H1 (cell line): Measurements from ENCODE around the gene GTF3C2. TPM values are rescaled to one million over a fixed set of nuclear protein-coding genes. Genes with fewer than 3 reads are reported as not detected.

ENCODE experiments used
- CTCF ChIA-PET: fragments of 300-600 bp; sonication (Branson Sonifier 250); formaldehyde crosslinking; loops from one replicate; lab custom pipeline; 2021; ENCODE audit not compliant: partially characterized antibody; lab: Charles Lee
- POLR2A ChIA-PET: fragments of 300-600 bp; sonication (Branson Sonifier 250); formaldehyde crosslinking; loops from one replicate; lab custom pipeline; 2021; ENCODE audit warnings: inconsistent platforms; ENCODE audit not compliant: partially characterized antibody; lab: Charles Lee
- DNase-seq, 2 experiments: peaks; one replicate each; pipeline versions ENCODE4 v3.0.0 to v3.0.0-alpha.2; 2010 to 2022; ENCODE audit warnings: low spot score in 2 of 2, low read depth in 1 of 2, mixed read lengths in 1 of 2
- FAIRE-seq: peaks from 2 replicates; lab custom pipeline; 2011; peaks lifted over from hg19 to GRCh38; lab: Jason Lieb, UNC
- H2AFZ ChIP-seq: 2 replicates; pipeline ENCODE4 v1.8.1; 2012; ENCODE audit warnings: low read length, inconsistent platforms
- H2AK5ac ChIP-seq: 2 replicates; pipeline ENCODE4 v1.6.1; 2013; ENCODE audit warnings: low read depth, low read length
- H2BK120ac ChIP-seq: replicated peaks from 2 replicates; pipeline ENCODE3; 2013; ENCODE audit warnings: low read depth, low read length, inconsistent platforms
- H2BK12ac ChIP-seq: 2 replicates; pipeline ENCODE4 v1.6.1; 2013; ENCODE audit warnings: low read depth, low read length
- H2BK15ac ChIP-seq: 2 replicates; pipeline ENCODE4 v1.6.1; 2013; ENCODE audit warnings: low read length
- H2BK20ac ChIP-seq: 2 replicates; pipeline ENCODE4 v1.6.1; 2013; ENCODE audit warnings: low read length
- H2BK5ac ChIP-seq: 2 replicates; pipeline ENCODE4 v1.6.1; 2013; ENCODE audit warnings: low read depth, low read length
- H3K14ac ChIP-seq: 2 replicates; pipeline ENCODE4 v1.6.1; 2013; ENCODE audit warnings: inconsistent platforms; ENCODE audit not compliant: insufficient read length
- H3K18ac ChIP-seq: 2 replicates; pipeline ENCODE4 v1.6.1; 2013; ENCODE audit warnings: low read length; ENCODE audit errors: extremely low read depth
- H3K23ac ChIP-seq: 2 replicates; pipeline ENCODE4 v1.6.1; 2013; ENCODE audit warnings: inconsistent platforms; ENCODE audit not compliant: insufficient read length
- H3K23me2 ChIP-seq: 2 replicates; pipeline ENCODE4 v1.6.1; 2013; ENCODE audit warnings: low read depth, low read length
- H3K27ac ChIP-seq: 2 replicates; pipeline ENCODE4 v1.6.1; 2011; ENCODE audit warnings: low read depth, low read length, inconsistent platforms
- H3K27me3 ChIP-seq, 4 experiments: replicated peaks in 1 of 4; 1 replicate in 1 of 4; 2 replicates in 3 of 4; pipeline versions ENCODE4 v1.6.1 to v1.8.1; 2011 to 2013; ENCODE audit warnings: low read length in 3 of 4, mild to moderate bottlenecking in 3 of 4, inconsistent platforms in 2 of 4, mixed read lengths in 2 of 4, moderate library complexity in 1 of 4; ENCODE audit not compliant: control insufficient read depth in 3 of 4, insufficient read depth in 3 of 4; ENCODE audit errors: extremely low read depth in 1 of 4
- H3K36me3 ChIP-seq, 4 experiments: 2 replicates each; pipeline versions ENCODE4 v1.6.1 to v1.8.1; 2011 to 2013; ENCODE audit warnings: mild to moderate bottlenecking in 4 of 4, low read length in 3 of 4, moderate library complexity in 2 of 4, control low read depth in 1 of 4, inconsistent platforms in 1 of 4; ENCODE audit not compliant: insufficient read depth in 4 of 4, control insufficient read depth in 2 of 4
- H3K4ac ChIP-seq: replicated peaks from 2 replicates; pipeline ENCODE3; 2013; ENCODE audit warnings: low read length, low read depth, mixed read lengths, inconsistent platforms; ENCODE audit not compliant: insufficient read length
- H3K4me1 ChIP-seq, 4 experiments: replicated peaks in 1 of 4; 1 replicate in 1 of 4; 2 replicates in 3 of 4; pipeline versions ENCODE4 v1.6.1 to v1.8.1; 2011 to 2013; ENCODE audit warnings: low read length in 3 of 4, inconsistent platforms in 2 of 4, mixed read lengths in 1 of 4; ENCODE audit not compliant: insufficient read depth in 4 of 4, control insufficient read depth in 3 of 4
- H3K4me2 ChIP-seq, 2 experiments: 2 replicates each; pipeline versions ENCODE4 v1.6.1 to v1.8.1; 2011 to 2013; ENCODE audit warnings: low read depth in 2 of 2, low read length in 2 of 2, control low read depth in 1 of 2, inconsistent platforms in 1 of 2, mild to moderate bottlenecking in 1 of 2; ENCODE audit not compliant: insufficient read depth in 1 of 2
- H3K4me3 ChIP-seq, 4 experiments: fragments of 200-600, 300-600 bp in 1 of 4; sonication (generic), shearing (Covaris generic), sonication (Bioruptor Twin) in 1 of 4; 2 replicates each; pipeline versions ENCODE4 v1.5.1 to v1.8.1; 2011 to 2016; ENCODE audit warnings: low read length in 4 of 4, low read depth in 3 of 4, control low read depth in 2 of 4, inconsistent platforms in 2 of 4, mild to moderate bottlenecking in 2 of 4, mixed read lengths in 1 of 4, moderate library complexity in 1 of 4; ENCODE audit not compliant: insufficient read depth in 2 of 4; ENCODE audit errors: extremely low read depth in 1 of 4
- H3K56ac ChIP-seq: replicated peaks from 2 replicates; pipeline ENCODE3; 2013; ENCODE audit warnings: low read depth, mild to moderate bottlenecking, mixed read lengths, low read length, inconsistent platforms; ENCODE audit not compliant: insufficient read length
- H3K79me1 ChIP-seq: 2 replicates; pipeline ENCODE4 v1.6.1; 2013; ENCODE audit warnings: low read depth, low read length, control low read depth
- H3K79me2 ChIP-seq, 2 experiments: 2 replicates each; pipeline versions ENCODE4 v1.6.1 to v1.8.1; 2012 to 2013; ENCODE audit warnings: low read length in 2 of 2, mild to moderate bottlenecking in 2 of 2, inconsistent platforms in 1 of 2; ENCODE audit not compliant: insufficient read depth in 2 of 2, control insufficient read depth in 1 of 2
- H3K9ac ChIP-seq, 4 experiments: replicated peaks in 1 of 4; 1 replicate in 1 of 4; 2 replicates in 3 of 4; pipeline versions ENCODE4 v1.6.1 to v1.8.1; 2011 to 2013; ENCODE audit warnings: low read depth in 3 of 4, low read length in 3 of 4, control low read depth in 2 of 4, mild to moderate bottlenecking in 2 of 4, moderate library complexity in 2 of 4, inconsistent platforms in 1 of 4; ENCODE audit errors: extremely low read depth in 1 of 4
- H3K9me3 ChIP-seq, 2 experiments: 2 replicates each; pipeline versions ENCODE4 v1.6.1 to v1.8.1; 2012 to 2013; ENCODE audit warnings: mild to moderate bottlenecking in 2 of 2, moderate library complexity in 2 of 2, control low read depth in 1 of 2, inconsistent platforms in 1 of 2, low read depth in 1 of 2, low read length in 1 of 2, mixed read lengths in 1 of 2; ENCODE audit not compliant: insufficient read depth in 2 of 2
- H4K20me1 ChIP-seq, 2 experiments: replicated peaks in 1 of 2; 2 replicates each; pipeline versions ENCODE3 to v1.8.1; 2011 to 2013; ENCODE audit warnings: inconsistent platforms in 2 of 2, low read length in 2 of 2, mild to moderate bottlenecking in 1 of 2; ENCODE audit not compliant: insufficient read depth in 2 of 2, control insufficient read depth in 1 of 2
- H4K5ac ChIP-seq: 2 replicates; pipeline ENCODE4 v1.6.1; 2013; ENCODE audit warnings: low read length, low read depth, mixed read lengths, inconsistent platforms; ENCODE audit not compliant: insufficient read length
- H4K8ac ChIP-seq: 2 replicates; pipeline ENCODE4 v1.8.0; 2013; ENCODE audit warnings: mild to moderate bottlenecking, moderate library complexity, low read length, inconsistent platforms; ENCODE audit not compliant: insufficient read depth; ENCODE audit errors: extremely low read depth
- H4K91ac ChIP-seq: replicated peaks from 2 replicates; pipeline ENCODE3; 2013; ENCODE audit warnings: low read length, mixed read lengths, inconsistent platforms; ENCODE audit not compliant: insufficient read length
- BACH1 ChIP-seq: IDR thresholded peaks from 2 replicates; pipeline ENCODE4 v1.6.1; 2012; ENCODE audit warnings: low read length, improper control_type of control experiment
- CBX8 ChIP-seq: fragments of 300-800, 300-1000 bp; sonication (generic); IDR thresholded peaks from 2 replicates; pipeline ENCODE4 v1.7.1; 2016; ENCODE audit warnings: low read depth, low read length, borderline replicate concordance
- CTCF ChIP-seq, 3 experiments: IDR thresholded peaks; 1 replicate in 2 of 3; 2 replicates in 1 of 3; pipeline versions ENCODE4 v1.5.1 to v1.6.1; 2011; ENCODE audit warnings: low read length in 3 of 3, mild to moderate bottlenecking in 3 of 3, inconsistent platforms in 2 of 3, low read depth in 1 of 3, moderate library complexity in 1 of 3; ENCODE audit not compliant: insufficient read depth in 1 of 3; ENCODE audit errors: control extremely low read depth in 1 of 3
- HDAC6 ChIP-seq: IDR thresholded peaks from one replicate; pipeline ENCODE4 v1.7.1; 2012; ENCODE audit warnings: low read depth, mild to moderate bottlenecking, inconsistent platforms, low read length, moderate library complexity
- RXRA ChIP-seq: IDR thresholded peaks from 2 replicates; pipeline ENCODE4 v1.6.1; 2011; ENCODE audit warnings: low read depth, mild to moderate bottlenecking, low read length, moderate library complexity; ENCODE audit not compliant: insufficient read depth
- SIN3A ChIP-seq, 2 experiments: IDR thresholded peaks in 1 of 2; conservative IDR thresholded peaks in 1 of 2; 2 replicates each; pipeline ENCODE4 v1.6.1; 2011 to 2012; ENCODE audit warnings: low read length in 2 of 2, improper control_type of control experiment in 1 of 2, low read depth in 1 of 2, mild to moderate bottlenecking in 1 of 2
- SRF ChIP-seq: IDR thresholded peaks from 2 replicates; pipeline ENCODE4 v1.6.1; 2011; ENCODE audit warnings: mild to moderate bottlenecking, low read depth, low read length, moderate library complexity
- TBP ChIP-seq: IDR thresholded peaks from 2 replicates; pipeline ENCODE4 v1.6.1; 2011; ENCODE audit warnings: low read depth, low read length, improper control_type of control experiment
- TCF12 ChIP-seq: IDR thresholded peaks from 2 replicates; pipeline ENCODE4 v1.6.1; 2011; ENCODE audit warnings: low read depth, mild to moderate bottlenecking, low read length
- USF2 ChIP-seq: IDR thresholded peaks from 2 replicates; pipeline ENCODE4 v1.6.1; 2011; ENCODE audit warnings: low read length, improper control_type of control experiment
- WGBS, 2 experiments: shearing (Covaris generic) in 1 of 2; methylation state at CpG; one replicate each; pipeline versions ENCODE4 v1.1.6 to v1.1.7; 2013 to 2015; ENCODE audit warnings: low lambda C conversion rate in 2 of 2, mixed read lengths in 2 of 2, inconsistent platforms in 1 of 2, low coverage in 1 of 2, missing lambda C conversion rate in 1 of 2; ENCODE audit not compliant: insufficient replicate concordance in 2 of 2, insufficient coverage in 1 of 2, insufficient read length in 1 of 2; ENCODE audit errors: extremely low coverage in 1 of 2, missing lambda C conversion rate in 1 of 2; 5-methylcytosine and 5-hydroxymethylcytosine counted together
- polyA plus RNA-seq, 7 experiments: library from polyadenylated mRNA; depleted of rRNA in 3 of 7; stranded (reverse) in 5 of 7; unstranded in 2 of 7; fragments of >200 nt in 5 of 7; fragments of 200-250 nt in 2 of 7; gene quantifications; 1 replicate in 5 of 7; 2 replicates in 1 of 7; 4 replicates in 1 of 7; pipeline versions ENCODE4 v1.2.1 to v1.2.3, GENCODE V29; 2011 to 2013; ENCODE audit warnings: missing spikeins in 2 of 7, mixed read lengths in 2 of 7
- total RNA-seq: library from RNA; stranded (reverse); fragmentation: NEBNext Ultra II Directional; extraction: Animal tissue kit (Norgen Biotek cat#: 25700); gene quantifications from 2 replicates; pipeline ENCODE4 v1.2.1, GENCODE V29; 2021

GTF3C2 gene
- total and polyA plus RNA-seq, 2 of the 8 experiments (the other 6 are each of a cell fraction or from before 2014, with no cell fraction given) = 118 to 127 TPM

GRCh38 chr2:27294928-27295327, 61.6 kb downstream of the GTF3C2 start:
- Histone ChIP-seq H3K14ac (no peak overlapping the region), H2AK5ac (no peak overlapping the region), H3K27ac (no peak overlapping the region), H2BK15ac (no peak overlapping the region), H4K5ac (no peak overlapping the region), H3K4ac (no peak overlapping the region), H3K27me3 (no peaks in the 10 kb centered on the region; a peak in 1 of 7 replicates), H3K9me3 (no peaks in the 10 kb centered on the region), H2BK5ac (no peak overlapping the region), H3K79me2 (no peaks in the 10 kb centered on the region), H4K91ac (no peak overlapping the region), H3K23ac (no peak overlapping the region), H2AFZ (no peak overlapping the region), H3K23me2 (no peaks in the 10 kb centered on the region), H3K4me1 (peaks cover 0 to 4% (median 2%) of the 10 kb centered on the region in 4 experiments; a peak in 3 of 7 replicates), H2BK12ac (no peak overlapping the region), H3K4me2 (no peak overlapping the region), H4K8ac (no peak overlapping the region), H4K20me1 (no peaks in the 10 kb centered on the region), H3K36me3 (no peaks in the 10 kb centered on the region), H3K18ac (no peak overlapping the region), H3K4me3 (no peak overlapping the region), H3K56ac (no peak overlapping the region), H2BK20ac (no peak overlapping the region), H3K9ac (no peak overlapping the region), H2BK120ac (no peak overlapping the region), H3K79me1 (no peaks in the 10 kb centered on the region)
- ChIA-PET POLR2A (interaction anchor here (0.6 to 1.4 kb wide), 2 partner anchors 8 to 50 kb away, joined by 3 read pairs; no protein-coding TSS in a partner anchor), CTCF (interaction anchor here (1.5 to 20.2 kb wide), 4 partner anchors 6 to 76 kb away, joined by 4 to 413 read pairs (median 232); partner anchors contain the start of genes DNAJC5G and TRIM54)
- FAIRE-seq (no peak), DNase-seq (no peak)
- WGBS, 2 experiments = 90% methylated on average over 8 of the region's 8 CpGs; no CpG with 5 or more reads in 1 of the 2 experiments
- TF ChIP-seq RXRA (no peak), BACH1 (no peak), TCF12 (no peak), SIN3A (conservative IDR thresholded peaks at IDR 0.05 in 1 of 2, IDR thresholded peaks at IDR 0.05 in 1 of 2; ENCODE audit: low read depth in 1 of 2, low read length in 2 of 2) (no peak), CBX8 (no peak), CTCF (IDR thresholded peaks at IDR 0.05; ENCODE audit: control extremely low read depth in 1 of 3, insufficient read depth in 1 of 3, low read depth in 1 of 3, low read length in 3 of 3) (no peak), SRF (no peak), TBP (no peak), HDAC6 (no peak), USF2 (no peak)
